ENCODE results near the gene TXLNB. TPM values are rescaled to one million over a fixed set of nuclear protein-coding genes. Genes with fewer than 3 reads are reported as not detected.

TXLNB gene
- 1 to 10 TPM; 1.3 to 2.2 (median 1.8) TPM for polyA plus RNA-seq (ENCODE audit: insufficient read length in 4 of 4)

DNA sequence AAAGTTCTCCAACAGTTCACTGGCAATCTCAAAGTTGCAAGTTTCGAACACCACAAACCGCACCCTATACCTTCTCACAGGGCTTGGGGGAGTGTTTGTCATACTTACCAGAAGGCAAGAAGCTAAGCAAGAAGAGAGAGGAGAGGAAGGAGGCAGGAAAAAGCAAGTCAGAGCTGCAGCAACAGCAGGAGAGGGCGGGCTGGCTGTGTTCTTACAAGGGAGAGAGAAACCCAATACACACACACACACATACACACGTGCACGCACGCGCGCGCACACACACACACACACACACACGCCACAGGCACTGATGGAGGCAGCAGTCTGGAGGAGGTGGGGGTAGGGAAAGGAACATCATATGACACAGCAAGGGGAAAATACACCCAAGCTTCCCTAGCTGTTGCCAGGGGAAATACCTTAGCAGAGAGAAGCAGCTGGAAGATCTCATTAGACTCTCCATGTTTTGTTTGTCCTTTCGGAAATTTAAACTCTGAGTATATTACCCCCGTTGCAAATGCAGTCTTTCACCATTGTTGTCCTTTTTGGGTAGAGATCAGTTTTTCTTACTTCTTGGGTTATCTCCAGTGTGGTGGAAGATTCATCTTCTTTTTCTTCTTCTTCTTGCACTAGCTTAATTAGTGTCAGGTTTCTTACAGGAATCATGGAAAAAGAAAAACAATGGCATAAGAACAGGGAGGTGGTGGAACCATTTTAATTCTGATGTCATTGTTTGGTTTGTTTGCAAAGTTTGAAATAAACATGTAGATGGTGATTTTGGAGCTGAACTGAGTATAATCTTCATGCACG is at the start of gene TXLNB:
TXLNB (minus strand) TSS at position 186 of the 807 bp plus-strand sequence. CDS start 3,099 bp downstream, outside the sequence.
- DNase-seq (ENCODE audit: low read depth in 4 of 4, low spot score in 3 of 4), result peak; percentile 68 to 75 (median 68)

DNA sequence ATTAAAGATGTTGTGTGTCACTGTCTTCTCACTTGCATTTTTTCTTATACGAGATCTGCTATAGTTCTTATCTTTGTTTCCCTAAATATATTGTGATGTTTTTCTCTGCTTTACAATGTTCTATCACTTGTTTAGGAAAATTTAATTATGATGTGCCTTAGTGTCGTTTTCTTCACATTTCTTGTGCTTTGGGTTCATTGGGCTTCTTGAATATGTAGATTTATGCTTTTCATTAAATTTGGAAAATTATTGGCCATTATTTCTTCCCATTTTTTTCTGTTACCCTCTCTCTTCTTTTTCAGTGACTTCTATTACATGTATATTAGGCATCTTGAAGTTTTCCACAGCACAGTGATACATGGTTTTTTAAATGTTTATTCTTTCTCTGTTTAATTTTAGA is 49.3 kb upstream of the TXLNB start:
- DNase-seq (ENCODE audit: low read depth in 4 of 4, low spot score in 3 of 4), result no peak

DNA sequence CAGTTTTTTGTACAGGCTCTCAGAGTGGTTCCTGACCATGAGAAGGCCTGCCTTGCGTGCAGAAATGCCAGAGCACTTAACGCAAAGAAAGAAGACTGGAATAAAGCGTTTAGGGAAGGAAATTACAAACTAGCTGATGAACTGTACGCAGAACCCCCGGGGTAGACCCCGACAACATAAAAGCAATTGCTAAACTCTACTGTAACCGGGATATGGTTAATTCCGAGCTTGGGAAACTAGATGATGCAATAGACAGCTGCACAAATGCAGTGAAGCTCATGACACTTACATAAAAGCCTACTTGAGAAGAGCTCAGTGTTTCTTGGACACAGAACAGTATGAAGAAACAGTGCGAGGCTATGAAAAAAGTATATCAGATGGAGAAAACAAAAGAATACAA is 47.0 kb upstream of the TXLNB start:
- no peak for DNase-seq (ENCODE audit: low read depth in 4 of 4, low spot score in 3 of 4)

DNA sequence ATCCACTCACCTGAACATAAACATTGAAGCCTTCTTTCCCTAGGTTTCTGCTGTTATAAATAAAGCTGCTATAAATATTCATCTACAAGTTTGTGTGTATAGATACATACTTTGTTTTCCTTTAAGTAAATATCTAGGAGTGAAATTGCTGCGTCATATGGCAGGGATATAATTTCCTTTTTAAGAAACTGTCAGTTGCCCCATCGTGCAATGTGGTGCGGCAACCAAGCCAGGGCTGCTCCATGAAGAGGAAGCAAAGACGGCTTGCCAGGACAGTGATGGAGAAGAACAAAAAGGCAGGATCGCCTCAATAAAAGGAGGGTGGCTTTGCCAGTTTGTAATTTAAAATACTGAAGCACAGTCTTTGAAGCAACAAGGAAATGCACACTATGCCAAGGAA is 46.0 kb upstream of the TXLNB start:
- no peak for DNase-seq (ENCODE audit: low read depth in 4 of 4, low spot score in 3 of 4)

DNA sequence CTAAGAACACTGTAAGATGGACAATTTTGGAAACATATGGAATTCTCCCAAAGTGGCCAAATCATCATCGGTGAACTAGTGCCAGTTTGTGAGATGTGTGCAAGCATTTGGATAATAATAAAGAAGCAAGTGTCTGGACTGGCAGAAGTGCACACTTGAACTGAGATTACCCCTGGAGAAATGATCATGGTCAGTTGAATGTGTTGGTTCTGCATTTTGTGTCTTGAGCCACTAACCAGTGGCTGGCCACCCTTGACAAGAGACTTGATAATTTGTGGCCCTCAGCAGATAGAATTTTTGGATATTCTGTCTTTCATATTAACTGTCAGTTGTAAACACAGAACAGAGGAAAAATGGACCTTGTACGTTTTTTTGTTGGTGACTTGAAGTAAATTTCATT is 45.2 kb upstream of the TXLNB start:
- DNase-seq (ENCODE audit: low read depth in 4 of 4, low spot score in 3 of 4), result no peak

DNA sequence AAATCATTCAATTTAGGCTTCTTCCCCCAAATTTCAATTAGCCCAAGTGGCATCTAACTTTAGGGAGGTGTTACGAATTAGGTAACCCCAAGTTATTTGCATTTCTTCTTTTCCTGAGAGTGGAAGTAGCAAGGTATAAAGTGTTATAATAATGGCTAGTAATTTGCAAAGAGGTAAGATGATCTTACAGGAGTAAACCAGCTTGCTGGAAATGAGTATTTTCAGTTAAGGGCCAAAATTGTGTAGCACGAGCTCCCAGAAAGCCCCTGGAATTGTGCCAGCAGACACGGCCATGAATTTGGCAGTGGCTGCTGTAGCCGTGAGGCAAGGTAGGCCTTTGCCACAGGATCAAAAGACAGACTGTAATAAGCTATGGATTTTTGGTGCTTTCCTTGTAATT is 44.7 kb upstream of the TXLNB start:
- no peak for DNase-seq (ENCODE audit: low read depth in 4 of 4, low spot score in 3 of 4)

DNA sequence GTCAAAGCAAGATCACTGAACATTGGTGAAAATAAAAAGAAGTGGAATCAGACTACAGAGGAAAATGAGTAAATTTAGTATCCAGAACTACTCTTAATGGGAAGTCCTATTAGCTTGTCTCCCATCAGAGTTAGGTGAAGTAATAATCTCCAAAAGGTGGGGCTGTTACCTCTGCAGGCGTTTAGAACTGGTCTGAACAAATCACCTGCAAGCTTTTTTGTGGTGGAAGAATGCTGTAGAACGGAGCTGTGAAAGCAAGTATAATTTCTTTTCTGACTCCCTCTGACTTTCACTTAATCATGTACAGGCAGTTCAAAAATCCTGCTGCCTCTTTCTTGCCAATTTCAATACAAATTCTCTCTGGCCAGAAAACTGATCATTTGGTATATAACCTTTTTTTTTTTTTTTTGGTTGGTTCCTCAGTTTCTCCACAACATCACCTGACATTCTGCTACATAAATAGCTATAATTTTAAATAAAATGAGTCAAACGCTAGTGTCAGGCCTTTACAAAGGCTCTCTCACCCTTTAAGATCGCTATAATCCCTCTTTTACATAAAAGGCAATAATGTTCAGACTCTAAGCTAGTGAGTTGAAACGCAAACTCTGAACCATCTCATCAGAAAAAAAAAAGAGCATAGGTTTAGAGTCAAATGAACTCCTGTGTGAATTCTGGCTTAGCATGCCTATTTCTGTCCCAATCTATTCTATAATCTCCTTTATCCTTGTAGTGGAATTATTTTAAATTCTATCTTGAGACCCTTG is 43.8 kb upstream of the TXLNB start:
- DNase-seq (ENCODE audit: low read depth in 4 of 4, low spot score in 3 of 4), result no peak

DNA sequence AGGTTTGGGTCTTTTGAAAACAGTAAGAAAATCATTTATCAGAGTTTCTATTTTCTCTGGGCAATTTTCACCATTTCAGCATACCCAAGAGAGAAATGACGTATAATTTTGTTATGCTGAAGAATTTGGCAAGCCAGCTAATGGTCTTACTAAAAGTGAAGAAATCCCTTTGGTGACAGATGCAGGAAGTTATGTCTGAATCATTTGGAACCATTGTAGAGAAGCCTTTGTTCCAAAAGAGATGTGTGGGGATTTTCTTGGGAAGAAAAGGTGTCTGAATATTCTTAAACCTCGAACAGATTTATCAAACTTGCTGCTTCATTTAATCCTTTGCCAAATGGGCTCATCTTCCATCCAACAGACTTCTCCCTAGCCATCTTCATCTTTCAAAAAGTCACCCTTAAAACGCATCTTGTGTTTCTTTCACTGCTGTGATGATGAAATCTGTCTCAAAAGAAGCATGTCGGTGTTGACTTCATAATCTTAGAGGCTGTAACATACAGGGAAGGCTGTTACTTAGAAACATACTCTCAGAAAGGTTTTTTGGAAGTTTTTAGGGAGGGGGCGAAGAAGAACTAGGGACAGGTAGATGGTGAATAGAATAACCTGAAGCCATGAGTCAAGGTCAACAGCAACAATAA is 43.1 kb upstream of the TXLNB start:
- no peak for DNase-seq (ENCODE audit: low read depth in 4 of 4, low spot score in 3 of 4)

- DNase-seq (ENCODE audit: low read depth in 4 of 4, low spot score in 3 of 4), result no peak
Observed at GRCh38 chr6:139330826-139331500, 39.2 kb upstream of the TXLNB start.

- no peak for DNase-seq (ENCODE audit: low read depth in 4 of 4, low spot score in 3 of 4)
Observed at GRCh38 chr6:139330306-139330705, 38.5 kb upstream of the TXLNB start.

DNA sequence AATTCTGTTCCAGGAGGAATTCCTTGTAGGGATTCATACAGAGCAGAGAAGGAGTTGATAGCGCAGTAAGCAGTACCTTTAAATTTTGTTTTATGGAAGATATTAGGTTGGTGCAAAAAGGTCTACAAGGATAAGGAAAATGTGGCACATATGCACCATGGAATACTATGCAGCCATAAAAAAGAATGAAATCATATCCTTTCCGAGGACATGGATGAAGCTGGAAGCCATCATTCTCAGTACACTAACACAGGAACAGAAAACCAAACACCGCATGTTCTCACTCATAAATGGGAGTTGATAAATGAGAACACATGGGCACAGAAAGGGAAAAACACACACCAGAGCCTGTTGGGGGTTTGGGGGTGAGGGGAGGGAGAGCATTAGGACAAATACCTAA is 37.4 kb upstream of the TXLNB start:
- DNase-seq (ENCODE audit: low read depth in 4 of 4, low spot score in 3 of 4), result no peak

- DNase-seq (ENCODE audit: low read depth in 4 of 4, low spot score in 3 of 4), result no peak
Observed at GRCh38 chr6:139327038-139327437, 35.2 kb upstream of the TXLNB start.

DNA sequence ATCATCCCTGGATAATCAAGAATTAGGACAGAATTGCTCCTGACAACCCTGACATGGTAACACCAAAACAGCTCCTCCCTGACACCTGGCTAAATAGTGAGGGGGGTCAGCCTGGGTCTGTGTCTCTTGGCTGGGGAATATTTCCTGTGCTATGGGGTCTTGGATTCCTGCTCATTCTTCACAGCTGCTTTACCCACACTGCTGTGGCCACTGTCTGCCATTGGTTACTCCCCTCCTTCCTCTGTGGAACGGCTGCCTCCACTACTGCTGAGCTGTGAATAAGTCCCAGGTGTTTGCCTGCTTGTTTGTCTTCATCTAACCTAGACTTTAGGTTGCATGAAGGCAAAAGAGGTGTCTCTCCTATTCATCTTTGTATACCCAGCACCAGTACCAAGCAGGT is 33.9 kb upstream of the TXLNB start:
- DNase-seq (ENCODE audit: low read depth in 4 of 4, low spot score in 3 of 4), result no peak

- no peak for DNase-seq (ENCODE audit: low read depth in 4 of 4, low spot score in 3 of 4)
Observed at GRCh38 chr6:139325125-139325524, 33.3 kb upstream of the TXLNB start.

DNA sequence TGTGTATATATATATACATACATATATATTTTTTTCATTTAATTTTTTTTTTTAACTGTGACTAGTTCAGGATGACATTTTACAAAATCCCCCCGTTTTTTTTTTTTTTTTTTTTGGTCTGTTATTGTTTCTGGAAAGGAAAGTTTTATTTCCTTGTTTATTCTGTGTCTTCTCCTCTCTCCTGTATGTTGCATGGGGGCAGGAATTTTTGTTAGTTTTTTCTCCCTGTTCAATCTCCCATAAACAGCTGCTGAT is 32.4 kb upstream of the TXLNB start:
- DNase-seq (ENCODE audit: low read depth in 4 of 4, low spot score in 3 of 4), result no peak

DNA sequence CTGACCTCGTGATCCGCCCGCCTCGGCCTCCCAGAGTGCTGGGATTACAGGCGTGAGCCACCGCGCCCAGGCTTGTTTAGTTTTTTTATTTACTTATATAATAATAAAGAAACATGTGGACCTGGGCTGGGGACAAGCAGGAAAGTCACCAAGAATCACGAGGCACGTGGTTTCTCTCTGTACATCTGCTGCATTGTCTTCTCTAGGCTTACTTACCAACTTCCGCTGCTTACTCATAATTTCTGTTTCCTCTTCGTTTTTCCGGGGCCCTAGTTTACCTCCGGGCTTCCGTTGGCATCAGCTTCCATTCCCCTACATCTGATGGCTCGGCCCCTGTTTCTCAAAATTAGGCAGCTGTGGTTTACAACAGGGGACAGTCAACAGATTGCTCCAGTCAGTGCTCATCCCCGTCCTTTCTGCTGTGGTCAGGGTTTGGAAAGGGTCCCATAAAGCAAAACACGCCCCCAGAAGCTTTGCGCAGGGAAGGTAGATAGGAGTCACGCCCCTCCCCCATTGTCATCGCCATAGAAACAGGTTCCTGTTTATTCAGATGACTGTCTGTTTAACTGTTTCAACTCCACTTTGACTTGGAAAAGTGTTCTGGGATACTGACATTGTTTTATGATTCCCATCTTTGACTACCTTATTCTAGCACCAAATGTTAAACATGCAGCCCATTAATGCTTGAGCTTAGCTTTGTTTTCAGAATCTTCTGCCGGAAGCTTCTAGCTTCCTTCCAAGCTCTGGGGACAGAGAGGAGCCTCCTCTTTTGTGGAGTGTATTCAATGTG is 31.9 kb upstream of the TXLNB start:
- peak; percentile 35 to 62 (median 47) for DNase-seq (ENCODE audit: low read depth in 4 of 4, low spot score in 3 of 4)

- no peak for DNase-seq (ENCODE audit: low read depth in 4 of 4, low spot score in 3 of 4)
Observed at GRCh38 chr6:139320081-139320480, 28.3 kb upstream of the TXLNB start.

GRCh38 chr6:139316622-139317317 is 25.0 kb upstream of the TXLNB start:
- DNase-seq (ENCODE audit: low read depth in 4 of 4, low spot score in 3 of 4), result no peak

DNA sequence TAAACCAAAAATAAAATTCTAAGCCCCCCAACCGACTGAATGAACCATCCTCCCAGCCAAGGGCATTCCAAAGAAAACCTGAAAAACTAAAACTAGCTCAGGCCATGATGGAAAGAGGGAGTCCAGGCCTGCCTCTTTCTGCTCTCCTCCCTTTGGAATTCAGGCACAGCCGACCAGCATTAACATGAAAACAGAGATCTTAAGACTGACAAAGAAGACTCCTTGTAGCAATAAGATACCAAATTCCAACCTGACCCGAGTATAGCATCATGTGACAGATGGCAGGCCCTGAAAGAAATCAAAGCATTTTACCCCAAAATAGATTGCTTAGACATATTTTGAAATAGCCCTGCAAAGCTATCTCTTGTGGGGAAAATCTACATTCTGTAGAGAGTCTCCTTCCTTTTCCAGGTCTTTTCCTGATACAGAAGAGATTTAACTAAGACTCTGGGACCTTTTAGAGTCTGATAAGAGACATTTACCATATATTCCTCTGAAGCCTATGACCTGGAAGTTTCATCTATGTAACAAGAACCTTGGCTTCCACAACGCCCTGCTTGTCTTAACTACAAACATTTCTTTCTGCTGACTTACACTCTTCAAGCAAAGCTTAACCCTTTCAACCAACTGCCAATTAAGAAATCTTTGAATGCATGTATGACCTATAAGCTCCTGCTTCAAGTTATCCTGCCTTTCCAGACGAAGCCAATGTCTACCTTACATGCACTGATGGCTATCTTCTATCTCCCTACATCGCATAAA is 22.2 kb upstream of the TXLNB start:
- DNase-seq (ENCODE audit: low read depth in 4 of 4, low spot score in 3 of 4), result no peak

All from right renal pelvis (tissue), 4 donors.